CD4-positive, alpha-beta T cell treated with Interleukin-1 beta for 1 hour (primary cell): Measurements from ENCODE around the gene SYTL2.
"Not testable (repeated sequence)": the region's sequence is repeated elsewhere in the genome, so short reads cannot be mapped to it uniquely, and the experiment has no call there.

Source experiments
- DNase-seq, 2 donors: peaks; one replicate each; pipeline ENCODE4 v3.0.0-alpha.2; 2020 to 2022

Gene SYTL2

GRCh38 chr11:85685125-85685819 lies 125.7 kb downstream of the SYTL2 start:
- DNase-seq: no peak

- DNase-seq: peak; percentile 57 to 71
Observed at GRCh38 chr11:85682330-85683305, 128.3 kb downstream of the SYTL2 start.

GRCh38 chr11:85680897-85681296 lies 130.0 kb downstream of the SYTL2 start:
- DNase-seq: no peak

GRCh38 chr11:85679576-85679975 lies 131.4 kb downstream of the SYTL2 start:
- DNase-seq: no peak

GRCh38 chr11:85673393-85673792 lies 137.5 kb downstream of the SYTL2 start:
- DNase-seq: no peak

GRCh38 chr11:85672105-85672902 lies 138.6 kb downstream of the SYTL2 start:
- DNase-seq: no peak

- not testable (repeated sequence) for DNase-seq
Observed at GRCh38 chr11:85670949-85671663, 139.8 kb downstream of the SYTL2 start.

- DNase-seq: no peak
Observed at GRCh38 chr11:85668157-85668556, 142.8 kb downstream of the SYTL2 start.

- DNase-seq: no peak
Observed at GRCh38 chr11:85666687-85667086, 144.3 kb downstream of the SYTL2 start.

GRCh38 chr11:85665733-85666132 lies 145.2 kb downstream of the SYTL2 start:
- no peak for DNase-seq

GRCh38 chr11:85664615-85665481 lies 146.1 kb downstream of the SYTL2 start, which contains the start of gene CREBZF:
TSS of gene CREBZF (minus strand) at chr11:85665129. CDS start at chr11:85664875, 254 bp downstream.
- peak; percentile 94 for DNase-seq

GRCh38 chr11:85663753-85664614 lies 147.0 kb downstream of the SYTL2 start:
- DNase-seq: peak; percentile 88

GRCh38 chr11:85663080-85663752 lies 147.7 kb downstream of the SYTL2 start:
- DNase-seq: peak in 1 of 2 donors; percentile 45

GRCh38 chr11:85661972-85662664 lies 148.8 kb downstream of the SYTL2 start:
- no peak for DNase-seq

- DNase-seq: no peak
Observed at GRCh38 chr11:85658180-85658579, 152.8 kb downstream of the SYTL2 start.

- DNase-seq: no peak
Observed at GRCh38 chr11:85656777-85657176, 154.2 kb downstream of the SYTL2 start.

GRCh38 chr11:85654343-85654742 lies 156.6 kb downstream of the SYTL2 start:
- DNase-seq: not testable (repeated sequence)

GRCh38 chr11:85652786-85653447 lies 158.0 kb downstream of the SYTL2 start:
- DNase-seq: no peak
